ENCODE results near the gene GID8. TPM values are rescaled to one million over a fixed set of nuclear protein-coding genes. Genes with fewer than 3 reads are reported as not detected.
A peak's percentile ranks its signal among the peaks of the same experiment; 100 is the strongest.

Gene GID8
- total RNA-seq, 1 donor from 2014 or later, result 26.2 TPM

- Histone ChIP-seq H3K9me3 (no peaks in the 10 kb centered on the region), H3K27ac (no peak overlapping the region), H3K36me3 (peaks cover 89% of the 10 kb centered on the region), H3K4me3 (no peak overlapping the region), H3K4me1 (peaks cover 26% of the 10 kb centered on the region), H3K27me3 (ENCODE audit: low read depth) (no peaks in the 10 kb centered on the region)
- ATAC-seq, result no peak
- no peak for TF ChIP-seq CTCF (IDR thresholded peaks at IDR 0.05)
- intact Hi-C loops (cut with DNase I), result no loop called here
- DNase-seq, result peak; percentile 8
Measured at GRCh38 chr20:62910217-62910766, 27.7 kb upstream of the GID8 start.

DNA sequence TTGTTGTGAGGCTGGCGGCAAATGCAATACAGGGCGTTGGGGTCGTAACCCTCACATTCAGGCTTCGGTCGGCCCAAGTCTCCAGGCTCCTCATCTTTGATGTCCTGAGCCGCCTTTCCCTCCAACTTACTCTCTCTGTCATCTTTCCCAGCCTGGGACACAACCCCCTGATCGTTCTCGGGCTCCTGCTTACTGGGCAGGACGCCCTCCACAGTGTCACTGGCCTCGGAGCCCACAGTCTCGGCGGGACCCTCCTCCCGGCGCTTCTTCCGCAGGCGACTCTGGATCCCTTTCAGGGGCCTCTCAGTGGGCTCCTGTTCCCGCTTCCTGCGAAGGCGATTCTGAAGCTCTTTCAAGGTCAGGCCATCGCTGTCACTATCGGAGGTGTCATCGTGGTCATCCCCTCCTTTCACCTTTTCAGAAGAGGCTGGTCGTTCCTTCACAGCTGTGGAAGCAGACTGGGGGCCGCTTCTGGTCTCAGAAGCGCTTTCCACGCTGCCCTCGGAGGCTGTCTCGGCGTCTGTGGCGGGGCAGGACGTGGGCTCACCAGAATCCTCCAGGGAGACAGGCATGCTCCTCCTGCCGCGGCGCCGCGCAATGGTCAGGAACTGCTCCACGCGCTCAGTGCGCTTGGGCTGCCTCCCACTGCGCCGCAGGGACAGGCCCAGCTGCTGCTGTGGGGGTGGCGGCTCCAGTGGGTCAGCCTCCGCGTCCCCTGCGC lies 27.0 kb upstream of the GID8 start:
- Histone ChIP-seq H3K9me3 (no peaks in the 10 kb centered on the region), H3K36me3 (peaks cover 83% of the 10 kb centered on the region), H3K4me1 (peaks cover 32% of the 10 kb centered on the region), H3K27me3 (ENCODE audit: low read depth) (no peaks in the 10 kb centered on the region), H3K27ac (no peak overlapping the region), H3K4me3 (no peak overlapping the region)
- peak; percentile 23 for DNase-seq
- ATAC-seq, result no peak
- TF ChIP-seq CTCF (IDR thresholded peaks at IDR 0.05), result no peak
- intact Hi-C loops (cut with DNase I), result no loop called here

- H3K27me3 ChIP-seq (ENCODE audit: low read depth), result no peaks in the 10 kb centered on the region
- peak; percentile 28 for DNase-seq
- intact Hi-C loops (cut with DNase I), result no loop called here
- H3K9me3 ChIP-seq, result no peaks in the 10 kb centered on the region
- H3K4me1 ChIP-seq, result peaks cover 41% of the 10 kb centered on the region
- peaks cover 74% of the 10 kb centered on the region for H3K36me3 ChIP-seq
- no peak overlapping the region for H3K27ac ChIP-seq
- no peak overlapping the region for H3K4me3 ChIP-seq
- ATAC-seq, result no peak
- TF ChIP-seq CTCF (IDR thresholded peaks at IDR 0.05), result no peak
Measured at GRCh38 chr20:62911701-62912280, 26.2 kb upstream of the GID8 start.

DNA sequence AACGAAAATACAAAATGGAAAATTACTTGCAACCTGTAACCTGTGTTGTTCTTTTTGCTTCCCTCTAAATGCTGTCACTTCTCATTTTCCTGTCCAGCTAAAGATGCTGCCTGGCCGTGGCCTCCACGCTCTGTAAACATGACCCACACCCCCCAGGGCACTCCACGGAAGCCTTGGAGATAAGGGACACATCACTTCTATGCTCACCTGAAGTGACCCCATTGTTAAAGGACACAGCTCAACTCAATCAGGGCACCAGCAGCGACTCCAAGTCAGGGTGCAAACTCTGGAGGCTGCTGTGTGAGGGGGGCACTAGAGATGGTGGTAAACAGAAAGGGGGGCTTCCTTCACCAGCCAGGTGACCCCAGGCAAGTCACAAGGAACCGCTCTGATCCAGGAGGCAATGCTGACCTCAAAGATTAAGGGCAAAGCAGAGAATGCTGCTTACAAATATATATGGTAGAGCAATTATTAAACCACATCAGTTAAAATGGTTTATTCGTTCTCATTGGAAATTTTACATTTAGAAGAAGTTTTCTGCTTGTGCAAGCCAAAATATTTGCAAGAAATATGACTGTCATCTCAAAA lies 24.8 kb upstream of the GID8 start:
- Histone ChIP-seq H3K9me3 (no peaks in the 10 kb centered on the region), H3K4me1 (peaks cover 54% of the 10 kb centered on the region), H3K27ac (no peak overlapping the region), H3K27me3 (ENCODE audit: low read depth) (no peaks in the 10 kb centered on the region), H3K36me3 (peaks cover 61% of the 10 kb centered on the region), H3K4me3 (no peak overlapping the region)
- DNase-seq (peak; percentile 23), ATAC-seq (no peak)
- intact Hi-C loops (cut with DNase I), result no loop called here
- TF ChIP-seq CTCF (IDR thresholded peaks at IDR 0.05), result no peak

GRCh38 chr20:62914436-62914835 lies 23.5 kb upstream of the GID8 start:
- H3K4me1 ChIP-seq, result peaks cover 67% of the 10 kb centered on the region
- no peaks in the 10 kb centered on the region for H3K27me3 ChIP-seq (ENCODE audit: low read depth)
- H3K27ac ChIP-seq, result no peak overlapping the region
- DNase-seq (peak; percentile 16), ATAC-seq (no peak)
- intact Hi-C loops (cut with DNase I), result no loop called here
- TF ChIP-seq CTCF (IDR thresholded peaks at IDR 0.05), result no peak
- H3K4me3 ChIP-seq, result no peak overlapping the region
- peaks cover 48% of the 10 kb centered on the region for H3K36me3 ChIP-seq
- H3K9me3 ChIP-seq, result no peaks in the 10 kb centered on the region
